NB4 (cell line): Measurements from ENCODE around the gene CRTC2.

Experiments
- CTCF ChIP-seq: IDR thresholded peaks from one replicate; pipeline ENCODE4 v1.5.1; 2012; ENCODE audit warnings: low read depth, low read length
- POLR2A ChIP-seq: IDR thresholded peaks from 2 replicates; pipeline ENCODE4 v1.6.1; 2011; ENCODE audit warnings: mild to moderate bottlenecking; ENCODE audit not compliant: insufficient read length; ENCODE audit errors: extremely low read depth

GRCh38 chr1:153944005-153944826 lies 14.2 kb downstream of the CRTC2 start:
- TF ChIP-seq CTCF (no peak), POLR2A (no peak)
